DMS 273 treated with DMSO at 0.1 percent for 48 hours (cell line): ENCODE data around the gene NDUFA11.
"Not testable (repeated sequence)": the region's sequence is repeated elsewhere in the genome, so short reads cannot be mapped to it uniquely, and the experiment has no call there.

Source experiments
- DNase-seq: peaks from one replicate; lab custom pipeline; 2025; lab: John Stamatoyannopoulos, UW

The NDUFA11 gene

GRCh38 chr19:5857203-5858081 lies 46.1 kb downstream of the NDUFA11 start:
- DNase-seq, result no peak

- not testable (repeated sequence) for DNase-seq
These were observed 48.4 kb downstream of the NDUFA11 start for GRCh38 chr19:5855151-5855550.

GRCh38 chr19:5854121-5854520 lies 49.5 kb downstream of the NDUFA11 start:
- DNase-seq, result not testable (repeated sequence)

GRCh38 chr19:5851302-5851701 lies 52.3 kb downstream of the NDUFA11 start, which contains the start of gene FUT3:
FUT3 (minus strand) TSS chr19:5851449.
- DNase-seq, result no peak

- DNase-seq, result no peak
These were observed 52.8 kb downstream of the NDUFA11 start for GRCh38 chr19:5850743-5851293.

DNA sequence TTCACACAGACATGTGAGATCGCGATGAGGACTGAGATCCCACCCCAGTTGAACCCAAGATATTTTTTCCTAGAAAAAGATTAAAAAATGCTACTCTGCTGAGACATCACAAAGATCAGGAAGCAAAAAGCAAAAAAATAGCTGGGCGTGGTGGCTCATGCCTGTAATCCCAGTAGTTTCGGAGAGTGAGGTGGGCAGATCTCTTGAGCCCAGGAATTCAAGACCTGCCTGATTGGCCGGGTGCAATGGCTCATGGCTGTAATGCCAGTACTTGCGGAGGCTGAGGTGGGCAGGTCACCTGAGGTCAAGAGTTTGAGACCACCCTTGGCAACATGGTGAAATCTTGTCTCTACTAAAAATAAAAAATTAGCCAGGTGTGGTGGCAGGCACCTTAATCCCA lies 53.4 kb downstream of the NDUFA11 start:
- DNase-seq, result no peak

DNA sequence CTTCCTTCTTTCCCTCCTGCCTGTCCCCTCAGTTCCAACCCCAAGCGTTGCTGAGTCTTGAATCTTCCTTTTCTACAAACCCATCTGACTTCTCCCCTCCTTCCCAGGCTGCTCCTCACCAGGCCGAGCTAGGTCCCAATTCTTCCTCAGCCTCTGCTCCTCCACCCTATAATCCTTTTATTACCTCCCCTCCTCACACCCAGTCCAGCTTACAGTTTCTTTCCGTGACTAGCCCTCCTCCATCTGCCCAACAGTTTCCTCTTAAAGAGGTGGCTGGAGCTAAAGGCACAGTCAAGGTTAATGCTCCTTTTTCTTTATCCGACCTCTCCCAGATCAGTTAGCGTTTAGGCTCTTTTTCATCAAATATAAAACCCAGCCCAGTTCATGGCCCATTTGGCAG lies 55.0 kb downstream of the NDUFA11 start:
- DNase-seq, result not testable (repeated sequence)

DNA sequence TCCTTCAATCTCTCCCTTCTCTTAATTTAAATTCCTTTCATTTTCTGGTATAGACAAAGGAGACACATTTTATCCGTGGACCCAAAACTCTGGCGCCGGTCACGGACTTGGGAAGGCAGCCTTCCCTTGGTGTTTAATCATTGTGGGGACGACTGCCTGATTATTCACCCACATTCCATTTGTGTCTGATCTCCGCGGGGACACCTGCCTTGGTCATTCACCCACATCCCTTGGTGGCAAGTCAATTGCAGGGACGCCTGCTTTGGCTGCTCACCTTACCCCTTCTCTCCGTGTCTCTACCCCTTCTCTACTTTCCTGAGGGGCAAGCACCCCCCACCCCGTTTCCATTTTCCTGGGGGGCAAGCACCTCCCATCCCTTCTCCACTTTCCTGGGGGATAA lies 55.7 kb downstream of the NDUFA11 start:
- not testable (repeated sequence) for DNase-seq
